ENCODE data around the gene FBXL13.
"Not testable (repeated sequence)": the region's sequence is repeated elsewhere in the genome, so short reads cannot be mapped to it uniquely, and the experiment has no call there.

Gene FBXL13

DNA sequence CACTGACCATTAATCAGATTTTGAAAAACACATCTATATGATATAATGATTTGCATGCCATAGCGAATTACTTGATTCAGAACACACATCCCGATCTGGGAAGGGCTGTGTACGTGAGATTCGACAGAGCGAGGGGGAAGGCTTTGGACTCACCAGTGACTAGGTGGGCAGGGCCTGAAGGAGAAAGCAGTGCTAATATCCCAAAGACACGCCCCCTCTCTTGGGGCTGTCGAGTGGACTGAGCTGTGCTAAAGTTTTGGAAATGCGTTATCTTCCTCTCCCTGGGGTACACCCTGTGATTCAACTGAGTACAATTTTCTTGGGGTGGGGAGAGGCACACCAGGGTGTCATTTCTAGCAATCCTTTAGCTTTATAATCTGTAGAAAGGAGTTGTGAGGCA, 160.0 kb downstream of the FBXL13 start:
- Histone ChIP-seq H3K9ac (ENCODE audit: low read length in 5 of 5) (no peak overlapping the region), H3K4me3 (ENCODE audit: low read depth in 1 of 5, low read length in 5 of 5) (peak overlapping the region in 3 of 5 donors; percentile 11 to 49 (median 31)), H3K27me3 (ENCODE audit: control insufficient read depth in 5 of 5, insufficient read depth in 4 of 5, low read length in 5 of 5) (no peaks in the 10 kb centered on the region), H3K9me3 (ENCODE audit: control insufficient read depth in 5 of 5, low read length in 5 of 5) (no peaks in the 10 kb centered on the region), H3K27ac (ENCODE audit: low read depth, low read length) (no peak overlapping the region), H3K36me3 (ENCODE audit: control insufficient read depth in 5 of 5, insufficient read depth in 5 of 5, low read length in 5 of 5) (no peaks in the 10 kb centered on the region), H3K4me1 (ENCODE audit: control insufficient read depth in 5 of 5, insufficient read depth in 5 of 5, low read length in 5 of 5) (peaks cover 0 to 14% (median 11%) of the 10 kb centered on the region in 5 donors)

DNA sequence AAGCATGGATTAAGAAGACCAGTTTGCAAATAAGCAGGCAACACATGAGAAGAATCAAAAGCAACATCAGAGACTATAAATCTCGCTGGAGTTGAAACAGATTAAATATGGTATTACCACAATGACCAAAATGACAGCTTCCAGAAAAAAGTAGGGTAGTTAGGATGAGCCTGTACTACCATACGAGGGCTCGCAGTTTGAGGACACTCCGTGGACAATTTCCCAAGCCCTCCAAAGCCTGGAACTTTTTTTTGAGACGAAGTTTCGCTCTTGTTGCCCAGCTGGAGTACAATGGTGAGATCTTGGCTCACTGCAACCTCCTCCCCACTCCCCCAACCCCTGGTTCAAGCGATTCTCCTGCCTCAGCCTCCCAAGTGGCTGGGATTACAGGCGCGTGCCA, 160.8 kb downstream of the FBXL13 start:
- Histone ChIP-seq H3K9me3 (ENCODE audit: control insufficient read depth in 5 of 5, low read length in 5 of 5) (no peaks in the 10 kb centered on the region), H3K4me1 (ENCODE audit: control insufficient read depth in 5 of 5, insufficient read depth in 5 of 5, low read length in 5 of 5) (peaks cover 0 to 14% (median 11%) of the 10 kb centered on the region in 5 donors), H3K27ac (ENCODE audit: low read depth, low read length) (no peak overlapping the region), H3K27me3 (ENCODE audit: control insufficient read depth in 5 of 5, insufficient read depth in 4 of 5, low read length in 5 of 5) (no peaks in the 10 kb centered on the region), H3K9ac (ENCODE audit: low read length in 5 of 5) (no peak overlapping the region), H3K4me3 (ENCODE audit: low read depth in 1 of 5, low read length in 5 of 5) (peak overlapping the region in 2 of 5 donors; percentile 31 to 49), H3K36me3 (ENCODE audit: control insufficient read depth in 5 of 5, insufficient read depth in 5 of 5, low read length in 5 of 5) (no peaks in the 10 kb centered on the region)

DNA sequence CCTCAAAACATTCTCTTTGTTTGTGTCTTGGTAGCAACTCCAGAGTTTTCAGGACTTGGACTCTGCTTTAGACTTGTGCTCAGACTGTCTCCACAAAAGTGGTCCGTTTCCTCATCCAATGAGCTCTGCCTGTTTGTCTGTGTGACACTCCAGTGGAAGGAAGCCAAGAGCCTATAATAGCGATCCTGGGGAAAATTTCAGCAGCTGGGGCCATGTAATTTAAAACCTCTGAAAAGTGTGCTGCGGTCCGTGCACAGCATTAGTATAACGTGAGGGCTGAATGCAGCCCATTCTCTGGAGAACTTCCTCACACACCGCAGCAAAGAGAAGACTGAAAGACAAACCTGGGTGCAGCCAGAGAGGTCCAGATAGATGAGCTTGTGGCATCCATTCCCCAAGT, 161.9 kb downstream of the FBXL13 start, which contains the start of gene LRRC17:
Gene LRRC17, plus strand, starts transcription at position 259 of the 400 bp plus-strand sequence. CDS start 20,914 bp downstream, outside the sequence.
- peaks cover 0 to 14% (median 11%) of the 10 kb centered on the region in 5 donors for H3K4me1 ChIP-seq (ENCODE audit: control insufficient read depth in 5 of 5, insufficient read depth in 5 of 5, low read length in 5 of 5)
- no peak within 1 kb of the TSS for H3K9ac ChIP-seq (ENCODE audit: low read length in 5 of 5)
- H3K9me3 ChIP-seq (ENCODE audit: control insufficient read depth in 5 of 5, low read length in 5 of 5), result no peaks in the 10 kb centered on the region
- no peaks in the 10 kb centered on the region for H3K27me3 ChIP-seq (ENCODE audit: control insufficient read depth in 5 of 5, insufficient read depth in 4 of 5, low read length in 5 of 5)
- H3K4me3 ChIP-seq (ENCODE audit: low read depth in 1 of 5, low read length in 5 of 5), result peak within 1 kb of the TSS in 4 of 5 donors; percentile 41 to 51 (median 47)
- no peak within 1 kb of the TSS for H3K27ac ChIP-seq (ENCODE audit: low read depth, low read length)
- H3K36me3 ChIP-seq (ENCODE audit: control insufficient read depth in 5 of 5, insufficient read depth in 5 of 5, low read length in 5 of 5), result no peaks in the 10 kb centered on the region

DNA sequence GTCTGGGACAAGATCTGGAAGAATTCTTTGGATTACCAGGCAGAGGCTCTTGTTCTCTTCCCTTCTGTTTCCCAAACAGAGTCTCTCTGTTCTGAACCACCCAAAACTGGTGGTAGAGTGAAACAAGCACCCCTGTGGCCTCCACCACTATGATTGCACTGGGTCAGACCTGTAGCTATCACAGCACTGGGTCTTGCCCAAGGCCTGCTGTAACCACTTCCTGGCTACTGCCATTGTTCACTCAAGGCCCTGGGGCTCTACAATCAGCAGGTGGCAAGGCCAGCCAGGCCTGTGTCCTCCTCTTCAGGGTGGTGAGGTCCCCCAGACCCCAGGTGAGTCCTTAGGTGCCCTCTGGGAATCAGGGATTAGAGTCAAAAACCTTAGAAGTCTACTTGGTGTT, 165.9 kb downstream of the FBXL13 start:
- H3K9ac ChIP-seq (ENCODE audit: low read length in 5 of 5), result no peak overlapping the region
- no peaks in the 10 kb centered on the region for H3K9me3 ChIP-seq (ENCODE audit: control insufficient read depth in 5 of 5, low read length in 5 of 5)
- no peak overlapping the region for H3K27ac ChIP-seq (ENCODE audit: low read depth, low read length)
- H3K4me1 ChIP-seq (ENCODE audit: control insufficient read depth in 5 of 5, insufficient read depth in 5 of 5, low read length in 5 of 5), result peaks cover 0 to 10% (median 3%) of the 10 kb centered on the region in 5 donors
- no peak overlapping the region for H3K4me3 ChIP-seq (ENCODE audit: low read depth in 1 of 5, low read length in 5 of 5)
- H3K27me3 ChIP-seq (ENCODE audit: control insufficient read depth in 5 of 5, insufficient read depth in 4 of 5, low read length in 5 of 5), result no peaks in the 10 kb centered on the region
- H3K36me3 ChIP-seq (ENCODE audit: control insufficient read depth in 5 of 5, insufficient read depth in 5 of 5, low read length in 5 of 5), result no peaks in the 10 kb centered on the region

DNA sequence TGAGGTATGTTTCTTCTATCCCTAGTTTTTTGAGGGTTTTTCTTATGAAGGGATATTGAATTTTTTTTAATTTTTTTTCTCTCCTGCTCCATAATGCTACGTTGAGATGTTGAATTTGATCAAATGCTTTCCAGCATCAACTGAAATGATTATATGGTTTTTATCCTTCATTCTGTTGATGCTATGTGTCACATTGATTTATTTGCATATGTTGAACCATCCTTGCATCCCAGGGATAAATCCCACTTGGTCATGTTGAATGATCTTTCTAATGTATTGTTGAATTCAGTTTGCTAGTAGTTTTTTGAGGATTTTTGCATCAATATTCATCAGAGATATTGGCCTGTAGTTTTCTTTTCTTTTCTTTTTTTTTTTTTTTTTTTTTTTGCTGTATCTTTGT, 171.0 kb downstream of the FBXL13 start:
- not testable (repeated sequence) for H3K36me3 ChIP-seq (ENCODE audit: control insufficient read depth in 5 of 5, insufficient read depth in 5 of 5, low read length in 5 of 5); H3K27ac ChIP-seq (ENCODE audit: low read depth, low read length); H3K4me1 ChIP-seq (ENCODE audit: control insufficient read depth in 5 of 5, insufficient read depth in 5 of 5, low read length in 5 of 5); H3K9ac ChIP-seq (ENCODE audit: low read length in 5 of 5); H3K9me3 ChIP-seq (ENCODE audit: control insufficient read depth in 5 of 5, low read length in 5 of 5); H3K27me3 ChIP-seq (ENCODE audit: control insufficient read depth in 5 of 5, insufficient read depth in 4 of 5, low read length in 5 of 5); H3K4me3 ChIP-seq (ENCODE audit: low read depth in 1 of 5, low read length in 5 of 5)

DNA sequence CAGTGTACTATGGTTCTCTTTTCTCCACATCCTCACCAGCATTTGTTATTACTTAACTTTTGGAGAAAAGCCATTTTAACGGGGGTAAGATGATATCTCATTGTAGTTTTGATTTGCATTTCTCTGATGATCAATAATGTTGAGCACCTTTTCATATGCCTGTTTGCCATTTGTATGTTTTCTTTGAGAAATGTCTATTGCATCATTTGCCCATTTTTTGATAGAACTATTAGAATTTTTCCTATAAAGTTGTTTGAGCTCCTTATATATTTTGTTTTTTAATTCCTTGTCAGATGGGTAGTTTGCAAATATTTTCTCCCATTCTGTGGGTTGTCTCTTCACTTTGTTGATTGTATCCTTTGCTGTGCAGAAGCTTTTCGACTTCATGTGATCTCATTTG, 172.5 kb downstream of the FBXL13 start:
- H3K36me3 ChIP-seq (ENCODE audit: control insufficient read depth in 5 of 5, insufficient read depth in 5 of 5, low read length in 5 of 5); H3K4me1 ChIP-seq (ENCODE audit: control insufficient read depth in 5 of 5, insufficient read depth in 5 of 5, low read length in 5 of 5); H3K27me3 ChIP-seq (ENCODE audit: control insufficient read depth in 5 of 5, insufficient read depth in 4 of 5, low read length in 5 of 5); H3K4me3 ChIP-seq (ENCODE audit: low read depth in 1 of 5, low read length in 5 of 5); H3K9ac ChIP-seq (ENCODE audit: low read length in 5 of 5); H3K27ac ChIP-seq (ENCODE audit: low read depth, low read length); H3K9me3 ChIP-seq (ENCODE audit: control insufficient read depth in 5 of 5, low read length in 5 of 5): not testable (repeated sequence)

DNA sequence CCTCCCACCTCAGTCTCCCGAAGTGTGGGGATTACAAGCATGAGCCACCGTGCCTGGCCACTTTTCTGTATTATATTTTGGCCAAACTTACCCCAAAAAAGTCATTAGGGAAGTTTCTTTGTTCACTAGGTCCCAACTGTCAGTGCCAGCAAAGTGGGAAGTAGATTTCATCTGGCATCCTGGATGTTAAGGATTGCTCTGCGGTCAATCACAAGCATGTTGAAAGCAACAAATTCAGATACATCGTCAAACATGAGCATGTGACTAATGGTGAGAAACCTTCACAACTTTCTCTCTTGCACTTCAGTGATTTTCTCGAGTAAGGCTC, 176.1 kb downstream of the FBXL13 start:
- no peaks in the 10 kb centered on the region for H3K9me3 ChIP-seq (ENCODE audit: control insufficient read depth in 5 of 5, low read length in 5 of 5)
- no peak overlapping the region for H3K27ac ChIP-seq (ENCODE audit: low read depth, low read length)
- no peak overlapping the region for H3K4me3 ChIP-seq (ENCODE audit: low read depth in 1 of 5, low read length in 5 of 5)
- no peaks in the 10 kb centered on the region for H3K36me3 ChIP-seq (ENCODE audit: control insufficient read depth in 5 of 5, insufficient read depth in 5 of 5, low read length in 5 of 5)
- no peak overlapping the region for H3K9ac ChIP-seq (ENCODE audit: low read length in 5 of 5)
- H3K27me3 ChIP-seq (ENCODE audit: control insufficient read depth in 5 of 5, insufficient read depth in 4 of 5, low read length in 5 of 5), result no peaks in the 10 kb centered on the region
- H3K4me1 ChIP-seq (ENCODE audit: control insufficient read depth in 5 of 5, insufficient read depth in 5 of 5, low read length in 5 of 5), result peaks cover 0 to 16% (median 6%) of the 10 kb centered on the region in 5 donors

DNA sequence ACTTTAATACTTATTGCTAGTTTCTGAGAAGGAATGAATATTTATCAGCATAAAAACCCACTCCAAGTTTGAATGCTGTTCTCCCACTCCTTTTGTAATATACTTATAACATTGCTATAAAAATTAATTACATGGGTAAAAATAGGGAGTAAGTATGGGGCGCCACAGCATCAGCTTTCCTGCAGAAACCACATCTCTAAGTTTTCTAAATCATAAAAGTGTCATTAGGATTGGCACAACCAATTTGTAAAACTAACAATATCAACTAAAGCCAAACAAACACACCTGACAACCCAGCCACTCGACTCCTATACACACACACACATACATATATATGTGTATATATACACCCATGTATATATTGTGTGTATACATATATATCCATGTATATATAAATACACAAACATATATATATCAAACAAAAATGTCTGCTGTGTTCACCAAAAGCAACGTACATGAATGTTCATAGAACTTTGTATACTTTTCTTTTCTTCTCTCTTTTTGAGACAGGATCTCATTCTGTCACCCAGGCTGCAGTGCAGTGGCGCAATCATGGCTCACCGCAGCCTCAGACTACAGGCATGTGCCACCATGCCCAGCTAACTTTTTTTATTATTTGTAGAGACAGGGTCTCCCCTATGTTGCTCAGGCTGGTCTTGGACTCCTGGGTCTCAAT, 176.6 kb downstream of the FBXL13 start:
- Histone ChIP-seq H3K27ac (ENCODE audit: low read depth, low read length) (no peak overlapping the region), H3K9ac (ENCODE audit: low read length in 5 of 5) (no peak overlapping the region), H3K36me3 (ENCODE audit: control insufficient read depth in 5 of 5, insufficient read depth in 5 of 5, low read length in 5 of 5) (no peaks in the 10 kb centered on the region), H3K4me3 (ENCODE audit: low read depth in 1 of 5, low read length in 5 of 5) (no peak overlapping the region), H3K27me3 (ENCODE audit: control insufficient read depth in 5 of 5, insufficient read depth in 4 of 5, low read length in 5 of 5) (no peaks in the 10 kb centered on the region), H3K4me1 (ENCODE audit: control insufficient read depth in 5 of 5, insufficient read depth in 5 of 5, low read length in 5 of 5) (peaks cover 0 to 16% (median 6%) of the 10 kb centered on the region in 5 donors), H3K9me3 (ENCODE audit: control insufficient read depth in 5 of 5, low read length in 5 of 5) (no peaks in the 10 kb centered on the region)

DNA sequence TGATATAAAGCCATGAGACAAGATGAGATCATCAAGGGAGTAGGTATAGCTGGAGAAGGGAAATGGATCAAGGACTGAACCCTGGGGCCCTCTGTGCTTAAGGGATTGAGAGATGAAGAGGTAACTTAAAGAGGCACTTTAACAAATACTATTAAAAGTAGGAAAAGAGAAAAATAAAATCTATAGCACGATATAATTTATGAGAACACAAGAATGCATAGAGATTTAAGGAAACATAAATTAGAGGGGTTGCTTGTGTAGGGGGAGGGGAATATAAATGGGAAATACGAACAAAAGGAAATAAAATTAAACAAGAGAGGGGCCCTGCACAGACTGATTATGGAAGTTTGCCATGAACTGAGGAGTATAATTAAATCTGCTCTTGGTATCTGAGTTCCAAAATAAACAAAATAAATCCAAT, 177.4 kb downstream of the FBXL13 start:
- H3K4me1 ChIP-seq (ENCODE audit: control insufficient read depth in 5 of 5, insufficient read depth in 5 of 5, low read length in 5 of 5), result peaks cover 0 to 22% (median 6%) of the 10 kb centered on the region in 5 donors
- H3K36me3 ChIP-seq (ENCODE audit: control insufficient read depth in 5 of 5, insufficient read depth in 5 of 5, low read length in 5 of 5), result no peaks in the 10 kb centered on the region
- no peaks in the 10 kb centered on the region for H3K9me3 ChIP-seq (ENCODE audit: control insufficient read depth in 5 of 5, low read length in 5 of 5)
- H3K27ac ChIP-seq (ENCODE audit: low read depth, low read length), result no peak overlapping the region
- H3K4me3 ChIP-seq (ENCODE audit: low read depth in 1 of 5, low read length in 5 of 5), result no peak overlapping the region
- H3K27me3 ChIP-seq (ENCODE audit: control insufficient read depth in 5 of 5, insufficient read depth in 4 of 5, low read length in 5 of 5), result no peaks in the 10 kb centered on the region
- H3K9ac ChIP-seq (ENCODE audit: low read length in 5 of 5), result no peak overlapping the region

DNA sequence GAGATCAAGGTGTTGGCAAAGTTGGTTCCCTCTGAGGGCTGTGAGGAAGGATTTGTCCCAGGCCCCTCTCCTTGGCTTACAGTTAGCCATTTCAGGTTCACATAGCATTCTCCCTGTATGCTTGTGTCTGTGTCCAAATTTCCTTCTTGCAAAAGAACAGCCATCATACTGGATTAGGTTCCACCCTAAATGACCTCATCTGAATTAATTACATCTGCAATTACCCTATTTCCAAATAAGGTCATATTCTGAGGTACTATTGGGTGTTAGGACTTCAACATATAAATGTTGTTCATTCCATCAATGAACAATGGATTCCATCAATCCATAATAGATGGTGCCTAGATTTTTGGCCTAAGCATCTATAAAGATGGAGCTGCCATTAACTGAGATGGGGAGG, 178.0 kb downstream of the FBXL13 start:
- Histone ChIP-seq H3K27ac (ENCODE audit: low read depth, low read length) (no peak overlapping the region), H3K4me3 (ENCODE audit: low read depth in 1 of 5, low read length in 5 of 5) (no peak overlapping the region), H3K9ac (ENCODE audit: low read length in 5 of 5) (no peak overlapping the region), H3K36me3 (ENCODE audit: control insufficient read depth in 5 of 5, insufficient read depth in 5 of 5, low read length in 5 of 5) (no peaks in the 10 kb centered on the region), H3K4me1 (ENCODE audit: control insufficient read depth in 5 of 5, insufficient read depth in 5 of 5, low read length in 5 of 5) (peaks cover 0 to 28% (median 10%) of the 10 kb centered on the region in 5 donors), H3K27me3 (ENCODE audit: control insufficient read depth in 5 of 5, insufficient read depth in 4 of 5, low read length in 5 of 5) (no peaks in the 10 kb centered on the region), H3K9me3 (ENCODE audit: control insufficient read depth in 5 of 5, low read length in 5 of 5) (no peaks in the 10 kb centered on the region)

All from subcutaneous abdominal adipose tissue (tissue), 5 donors.